A549 treated with dexamethasone at 1 μM for 4 hours (cell line): ENCODE data around the gene TADA2A. TPM values are rescaled to one million over a fixed set of nuclear protein-coding genes. Genes with fewer than 3 reads are reported as not detected.

Experiments used
- total RNA-seq: library from RNA; stranded (reverse); fragments of 200-300 nt; extraction: Qiagen RNA extraction; gene quantifications from 5 replicates; pipeline ENCODE4 v1.2.3, GENCODE V29; 2022

Gene TADA2A
- total RNA-seq = 10.5 to 15.2 TPM (median 13.3 TPM) in 5 replicates

GRCh38 chr17:37406635-37407461 is at the start of gene TADA2A, which contains the start of gene ACACA:
Gene TADA2A (plus strand): TSS chr17:37406886. CDS start chr17:37411366, 4,480 bp downstream.
Gene ACACA (minus strand): TSS chr17:37406836. CDS start chr17:37406299, 537 bp downstream.

GRCh38 chr17:37375706-37376105 is 31.0 kb upstream of the TADA2A start, which contains the start of gene C17orf78:
Gene C17orf78 (plus strand): TSS chr17:37375985. CDS start chr17:37376093, 108 bp downstream.

GRCh38 chr17:37489197-37490001 is 82.7 kb downstream of the TADA2A start, which contains the start of gene DUSP14:
Gene DUSP14 (plus strand): TSS chr17:37489891. CDS start chr17:37512273, 22,382 bp downstream.

Other genes starting within 250 kb of the TADA2A start
- gene C17orf78, start 30.9 kb upstream of the TADA2A start, total RNA-seq = not detected in 5 replicates
- gene ACACA, start 50 bp upstream of the TADA2A start, total RNA-seq = 44.6 to 55.0 TPM (median 49.0 TPM) in 5 replicates
- gene DUSP14, start 83.0 kb downstream of the TADA2A start, total RNA-seq = 44.6 to 52.2 TPM (median 47.5 TPM) in 5 replicates
- 12.1 to 17.9 TPM (median 15.5 TPM) in 5 replicates for gene SYNRG, start 202.5 kb downstream of the TADA2A start, total RNA-seq
- gene DDX52, start 236.6 kb downstream of the TADA2A start, total RNA-seq = 28.2 to 33.3 TPM (median 30.4 TPM) in 5 replicates